Colonic mucosa (tissue), 4 donors: ENCODE results near the gene COL2A1. TPM values are rescaled to one million over a fixed set of nuclear protein-coding genes. Genes with fewer than 3 reads are reported as not detected.

Experiments used
- DNase-seq: peaks from one replicate; pipeline ENCODE4 v3.0.0-alpha.2; 2020
- H3K27ac ChIP-seq: fragments of 200-600 bp; one replicate; pipeline ENCODE4 v1.8.0; 2021
- H3K27me3 ChIP-seq: fragments of 200-600 bp; one replicate; pipeline ENCODE4 v1.8.0; 2021
- H3K36me3 ChIP-seq: fragments of 200-600 bp; one replicate; pipeline ENCODE4 v1.8.0; 2021
- H3K4me1 ChIP-seq: fragments of 200-600 bp; one replicate; pipeline ENCODE4 v1.8.0; 2021; ENCODE audit warnings: mild to moderate bottlenecking
- H3K4me3 ChIP-seq: fragments of 200-600 bp; one replicate; pipeline ENCODE4 v1.8.0; 2021
- H3K9ac ChIP-seq, 2 donors: one replicate each; pipeline ENCODE4 v1.7.0; 2013; ENCODE audit warnings: control low read depth in 2 of 2, low read depth in 2 of 2, low read length in 2 of 2
- H3K9me3 ChIP-seq: fragments of 200-600 bp; one replicate; pipeline ENCODE4 v1.8.0; 2021
- intact Hi-C: fragments of 100-400 bp; cut with DNase I; formaldehyde crosslinking; loops from one replicate; pipeline ENCODE4 v1.14.1; 2022
- total RNA-seq, 2 donors: library from RNA; stranded (reverse); fragmentation: NEBNext Ultra II Directional in 1 of 2; extraction: Animal tissue kit (Norgen Biotek cat#: 25700) in 1 of 2; gene quantifications; one replicate each; pipeline ENCODE4 v1.2.1, GENCODE V29; 2021
- TF ChIP-seq, protein P1 (sequence below): fragments of 200-600 bp; IDR thresholded peaks from one replicate; pipeline ENCODE4 v1.8.0; 2022; ENCODE audit warnings: antibody characterized with exemption, mild to moderate bottlenecking
- donor health status: healthy.
- donor health status: DM: no; HTN: no; CAD: no.
- donor health status: DM: no; HTN: no; CAD: no.

COL2A1 gene
- total RNA-seq, 2 donors from 2014 or later: 1.1 to 1.3 TPM

DNA sequence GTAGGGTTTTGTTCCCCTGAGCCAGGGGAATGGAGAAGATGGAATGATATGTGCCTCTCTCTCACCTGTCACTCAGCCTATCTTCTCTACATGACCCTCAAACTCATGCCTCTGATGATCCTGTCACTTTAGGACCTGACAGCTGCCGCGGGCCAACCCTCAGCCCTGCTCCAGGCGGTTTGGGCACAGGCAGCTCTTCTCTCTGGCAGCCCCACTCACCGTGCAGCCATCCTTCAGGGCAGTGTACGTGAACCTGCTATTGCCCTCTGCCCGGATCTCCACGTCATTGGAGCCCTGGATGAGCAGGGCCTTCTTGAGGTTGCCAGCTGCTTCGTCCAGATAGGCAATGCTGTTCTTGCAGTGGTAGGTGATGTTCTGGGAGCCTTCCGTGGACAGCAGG is 30.4 kb downstream of the COL2A1 start:
- Histone ChIP-seq H3K4me1 (no peaks in the 10 kb centered on the region), H3K27me3 (no peaks in the 10 kb centered on the region), H3K9ac (no peak overlapping the region), H3K4me3 (no peak overlapping the region), H3K36me3 (no peaks in the 10 kb centered on the region), H3K27ac (no peak overlapping the region), H3K9me3 (no peaks in the 10 kb centered on the region)
- intact Hi-C loops: no loop called here
- TF ChIP-seq, protein P1, sequence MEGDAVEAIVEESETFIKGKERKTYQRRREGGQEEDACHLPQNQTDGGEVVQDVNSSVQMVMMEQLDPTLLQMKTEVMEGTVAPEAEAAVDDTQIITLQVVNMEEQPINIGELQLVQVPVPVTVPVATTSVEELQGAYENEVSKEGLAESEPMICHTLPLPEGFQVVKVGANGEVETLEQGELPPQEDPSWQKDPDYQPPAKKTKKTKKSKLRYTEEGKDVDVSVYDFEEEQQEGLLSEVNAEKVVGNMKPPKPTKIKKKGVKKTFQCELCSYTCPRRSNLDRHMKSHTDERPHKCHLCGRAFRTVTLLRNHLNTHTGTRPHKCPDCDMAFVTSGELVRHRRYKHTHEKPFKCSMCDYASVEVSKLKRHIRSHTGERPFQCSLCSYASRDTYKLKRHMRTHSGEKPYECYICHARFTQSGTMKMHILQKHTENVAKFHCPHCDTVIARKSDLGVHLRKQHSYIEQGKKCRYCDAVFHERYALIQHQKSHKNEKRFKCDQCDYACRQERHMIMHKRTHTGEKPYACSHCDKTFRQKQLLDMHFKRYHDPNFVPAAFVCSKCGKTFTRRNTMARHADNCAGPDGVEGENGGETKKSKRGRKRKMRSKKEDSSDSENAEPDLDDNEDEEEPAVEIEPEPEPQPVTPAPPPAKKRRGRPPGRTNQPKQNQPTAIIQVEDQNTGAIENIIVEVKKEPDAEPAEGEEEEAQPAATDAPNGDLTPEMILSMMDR: no peak
- no peak for DNase-seq

DNA sequence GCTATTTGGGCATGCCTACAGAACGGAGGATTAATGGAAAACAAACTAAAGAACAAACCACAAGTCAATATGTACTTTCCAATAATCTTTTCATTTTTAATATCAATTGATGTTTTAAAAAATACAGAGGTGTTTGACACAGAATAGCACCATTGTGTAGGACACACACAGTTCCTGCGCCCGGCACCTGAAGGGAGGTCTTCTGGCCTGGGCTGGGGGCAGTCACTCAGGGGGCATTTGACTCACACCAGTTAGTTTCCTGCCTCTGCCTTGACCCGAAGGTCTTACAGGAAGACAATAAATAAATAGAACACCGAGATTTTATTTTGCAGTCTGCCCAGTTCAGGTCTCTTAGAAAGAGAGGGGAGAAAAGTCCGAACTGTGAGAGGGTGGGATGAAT is 31.4 kb downstream of the COL2A1 start:
- TF ChIP-seq, protein P1: no peak
- Histone ChIP-seq H3K9ac (no peak overlapping the region), H3K4me3 (no peak overlapping the region), H3K27ac (no peak overlapping the region), H3K27me3 (no peaks in the 10 kb centered on the region), H3K4me1 (no peaks in the 10 kb centered on the region), H3K36me3 (no peaks in the 10 kb centered on the region), H3K9me3 (no peaks in the 10 kb centered on the region)
- intact Hi-C loops: no loop called here
- DNase-seq: no peak

DNA sequence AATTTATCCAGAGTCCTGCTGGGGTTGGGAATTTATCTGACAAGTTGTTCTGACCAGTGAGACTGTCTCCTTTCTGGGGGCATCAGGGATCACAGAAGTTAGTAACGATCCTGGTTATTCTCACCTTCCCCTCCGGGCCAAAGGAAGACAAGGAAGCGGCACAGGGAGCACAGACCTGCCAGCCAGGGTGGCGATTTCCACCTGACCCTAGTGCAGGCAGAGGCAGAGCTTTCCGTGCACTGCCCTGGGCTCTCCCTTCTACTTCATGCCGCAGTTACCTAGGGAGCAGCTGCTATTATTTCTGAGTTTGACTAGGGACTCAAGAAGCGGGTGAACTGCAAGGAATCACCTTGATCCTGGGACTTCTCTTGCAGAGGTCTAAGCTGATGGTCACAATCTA is 33.4 kb downstream of the COL2A1 start:
- Histone ChIP-seq H3K4me1 (no peaks in the 10 kb centered on the region), H3K9ac (no peak overlapping the region), H3K4me3 (no peak overlapping the region), H3K27ac (no peak overlapping the region), H3K36me3 (no peaks in the 10 kb centered on the region), H3K27me3 (no peaks in the 10 kb centered on the region), H3K9me3 (no peaks in the 10 kb centered on the region)
- no peak for DNase-seq
- intact Hi-C loops: no loop called here
- TF ChIP-seq, protein P1: no peak

DNA sequence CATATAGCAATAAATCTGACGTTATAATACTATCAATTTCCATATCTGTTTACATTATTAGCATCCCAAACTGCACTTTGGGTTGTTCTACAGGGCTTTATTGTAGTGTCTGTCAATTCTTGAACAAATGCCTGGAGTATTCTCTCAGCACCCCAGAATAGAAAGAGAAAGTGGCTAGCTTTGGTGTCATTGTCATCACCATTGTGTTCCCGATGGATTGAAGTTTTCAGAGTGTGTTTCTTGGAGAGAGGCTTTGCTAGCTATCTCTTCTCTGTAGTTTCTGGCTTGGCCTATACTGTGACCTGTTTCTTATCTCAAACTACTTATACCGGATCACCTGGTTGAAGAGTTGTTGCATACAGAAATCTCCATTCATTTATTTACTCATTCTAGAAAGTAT is 34.4 kb downstream of the COL2A1 start:
- H3K9me3 ChIP-seq: no peaks in the 10 kb centered on the region
- no peak overlapping the region for H3K27ac ChIP-seq
- no peak overlapping the region for H3K4me3 ChIP-seq
- H3K9ac ChIP-seq: no peak overlapping the region
- intact Hi-C loops: no loop called here
- TF ChIP-seq, protein P1: no peak
- no peak for DNase-seq
- no peaks in the 10 kb centered on the region for H3K4me1 ChIP-seq
- H3K36me3 ChIP-seq: no peaks in the 10 kb centered on the region
- H3K27me3 ChIP-seq: no peaks in the 10 kb centered on the region

DNA sequence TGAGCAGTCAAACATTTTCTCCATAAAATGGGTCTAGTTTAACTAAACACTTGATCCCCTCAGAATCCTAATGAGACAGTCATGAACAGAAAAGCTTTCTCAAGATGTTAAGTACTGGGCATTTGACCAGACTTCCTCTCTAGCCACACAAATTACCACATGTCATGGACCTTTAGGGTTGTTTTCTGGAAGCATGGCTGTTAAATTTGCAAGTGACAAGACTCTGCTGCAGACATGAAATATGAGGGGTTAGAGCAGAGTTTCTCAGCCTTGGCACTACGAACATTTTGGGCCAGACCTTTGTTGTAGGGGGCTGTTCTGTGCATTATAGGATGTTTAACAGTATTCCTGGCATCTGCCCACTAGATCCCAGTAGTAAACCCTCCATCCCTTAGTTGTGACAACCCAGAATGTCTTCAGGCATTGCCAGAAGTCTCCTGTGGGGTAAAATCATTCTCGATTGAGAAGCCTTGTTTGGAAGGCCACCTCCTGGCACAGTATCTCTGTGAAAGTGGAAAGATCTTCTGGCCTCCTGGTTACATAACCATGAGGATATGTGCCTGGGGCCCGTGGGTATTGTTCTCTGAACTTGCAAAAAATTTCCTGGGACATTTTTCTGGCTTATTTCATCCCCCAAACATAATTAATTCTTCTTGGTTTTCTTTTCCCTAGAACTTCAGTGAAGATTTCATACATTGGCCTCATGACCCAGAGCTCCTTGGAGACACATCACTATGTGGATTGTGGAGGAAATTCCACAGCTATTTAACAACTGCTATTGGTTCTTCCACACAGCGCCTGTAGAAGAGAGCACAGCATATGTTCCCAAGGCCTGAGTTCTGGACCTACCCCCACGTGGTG is 36.6 kb downstream of the COL2A1 start:
- intact Hi-C loops: no loop called here
- no peaks in the 10 kb centered on the region for H3K36me3 ChIP-seq
- no peak overlapping the region for H3K4me3 ChIP-seq

More for the DNA sequence above, 36.6 kb downstream of the COL2A1 start:
- no peaks in the 10 kb centered on the region for H3K9me3 ChIP-seq
- no peaks in the 10 kb centered on the region for H3K27me3 ChIP-seq
- H3K4me1 ChIP-seq: no peaks in the 10 kb centered on the region
- no peak overlapping the region for H3K27ac ChIP-seq
- TF ChIP-seq, protein P1: no peak
- no peak for DNase-seq
- no peak overlapping the region for H3K9ac ChIP-seq
